GM21786 (cell line): ENCODE data around the gene AP1B1.

Experiments
- ATAC-seq: cut with Tn5 transposase; IDR thresholded peaks from one replicate; pipeline ENCODE4 v1.9.1; 2021; ENCODE audit not compliant: unreplicated experiment

Gene AP1B1

DNA sequence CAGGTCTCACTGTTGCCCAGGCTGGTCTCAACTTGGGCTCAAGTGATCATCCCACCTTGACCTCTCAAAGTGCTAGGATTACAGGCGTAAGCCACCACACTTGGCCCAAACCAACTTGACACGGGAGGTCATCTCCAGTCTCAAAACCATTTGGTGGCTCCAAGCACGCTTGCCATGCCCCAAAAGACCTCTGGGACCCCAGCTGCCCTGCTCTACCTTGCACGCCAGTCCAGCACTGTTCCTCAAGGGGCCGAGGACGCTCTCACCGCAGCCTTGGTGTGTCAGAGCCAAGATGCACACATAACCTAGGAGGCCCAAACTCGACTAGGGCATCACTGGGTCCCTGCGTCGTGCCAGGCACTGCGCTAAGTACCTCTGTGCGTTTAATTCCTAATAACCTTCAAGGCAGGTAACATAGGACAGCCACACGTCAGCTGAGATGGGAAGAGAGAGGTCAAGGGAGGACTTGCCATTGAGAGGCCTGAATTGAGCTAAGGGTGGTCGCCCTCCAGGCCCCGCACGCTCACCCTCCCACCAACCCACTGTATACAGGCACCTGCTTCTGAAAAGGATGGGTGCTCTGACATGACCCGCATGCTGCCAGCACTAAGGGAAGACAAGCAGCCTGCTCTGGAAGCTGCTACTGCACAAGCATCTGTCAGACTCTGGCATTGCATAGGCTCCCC is 86.5 kb downstream of the AP1B1 start:
- ATAC-seq = no peak

DNA sequence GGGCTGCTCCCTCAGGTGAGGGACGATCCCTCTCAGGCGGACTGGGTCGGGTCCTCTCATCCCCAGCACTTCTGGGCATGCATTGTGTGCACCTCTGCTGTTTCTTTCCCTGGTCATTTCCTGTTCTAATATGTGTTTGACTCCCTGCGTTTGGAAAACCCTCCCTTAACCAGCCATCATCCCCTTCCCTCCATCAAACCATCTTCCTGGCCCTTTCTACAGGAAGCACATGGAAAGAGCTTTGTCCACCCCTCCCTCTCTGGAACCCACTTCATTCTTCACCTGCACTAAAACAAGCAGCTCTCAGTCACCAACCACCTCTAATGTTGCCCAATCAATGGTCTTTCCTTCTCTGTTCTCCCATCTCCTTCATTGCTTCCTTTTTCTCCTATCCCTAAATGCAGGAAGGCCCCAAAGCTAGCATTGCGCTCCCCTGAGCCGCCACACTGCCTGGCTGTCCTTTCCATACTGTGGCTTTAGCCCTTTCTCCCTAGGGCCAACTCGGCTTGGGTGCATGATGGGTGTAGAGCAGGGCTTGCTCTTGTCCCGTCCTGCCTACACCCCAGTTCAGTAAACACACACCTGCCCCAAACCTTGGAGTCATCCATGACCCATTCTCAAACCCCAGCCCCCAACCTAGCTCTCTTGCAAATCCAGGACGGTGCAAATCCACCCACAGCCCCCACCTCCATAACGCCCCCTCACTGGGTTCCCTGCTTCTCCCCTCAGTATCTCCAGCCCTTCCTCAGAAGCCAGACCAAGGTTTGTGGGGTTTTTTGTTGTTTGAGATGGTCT is 87.4 kb downstream of the AP1B1 start:
- no peak for ATAC-seq

GRCh38 chr22:29300467-29300806 is 87.9 kb downstream of the AP1B1 start:
- no peak for ATAC-seq

GRCh38 chr22:29299136-29299900 is 89.1 kb downstream of the AP1B1 start:
- no peak for ATAC-seq

DNA sequence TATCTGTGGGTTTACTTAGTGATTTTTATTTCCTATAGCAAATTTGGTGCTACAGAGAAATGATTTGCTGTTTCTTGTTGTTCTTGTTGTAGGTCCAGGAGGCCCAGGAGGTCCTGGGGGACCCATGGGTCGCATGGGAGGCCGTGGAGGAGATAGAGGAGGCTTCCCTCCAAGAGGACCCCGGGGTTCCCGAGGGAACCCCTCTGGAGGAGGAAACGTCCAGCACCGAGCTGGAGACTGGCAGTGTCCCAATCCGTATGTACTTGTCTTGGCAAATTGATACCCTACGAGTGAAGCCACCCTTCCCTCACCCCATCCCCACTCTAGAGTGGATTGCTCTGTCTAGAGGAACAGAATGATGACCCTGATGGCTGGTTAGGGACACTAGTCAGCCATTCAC is 89.7 kb downstream of the AP1B1 start:
- no peak for ATAC-seq

GRCh38 chr22:29292379-29292778 is 96.0 kb downstream of the AP1B1 start:
- ATAC-seq = no peak

DNA sequence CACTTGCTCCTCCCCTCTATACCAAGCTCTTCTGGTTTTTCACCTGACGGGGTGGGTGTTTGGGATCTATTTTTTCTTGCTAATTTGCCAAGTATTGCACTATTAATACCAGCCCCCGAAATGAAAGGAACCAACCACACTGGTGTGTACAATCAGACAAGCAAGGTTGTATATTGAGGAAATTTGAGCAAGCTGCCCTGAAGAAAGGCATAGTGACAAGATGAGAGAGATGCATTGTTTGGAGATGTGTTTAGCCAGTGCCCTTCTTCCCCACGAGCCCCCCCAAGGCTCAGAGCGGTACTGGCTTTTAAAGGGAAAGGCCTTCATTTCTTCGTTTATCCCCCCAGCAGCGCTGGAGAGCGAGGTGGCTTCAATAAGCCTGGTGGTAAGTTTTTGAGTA is 97.2 kb downstream of the AP1B1 start:
- ATAC-seq = no peak

DNA sequence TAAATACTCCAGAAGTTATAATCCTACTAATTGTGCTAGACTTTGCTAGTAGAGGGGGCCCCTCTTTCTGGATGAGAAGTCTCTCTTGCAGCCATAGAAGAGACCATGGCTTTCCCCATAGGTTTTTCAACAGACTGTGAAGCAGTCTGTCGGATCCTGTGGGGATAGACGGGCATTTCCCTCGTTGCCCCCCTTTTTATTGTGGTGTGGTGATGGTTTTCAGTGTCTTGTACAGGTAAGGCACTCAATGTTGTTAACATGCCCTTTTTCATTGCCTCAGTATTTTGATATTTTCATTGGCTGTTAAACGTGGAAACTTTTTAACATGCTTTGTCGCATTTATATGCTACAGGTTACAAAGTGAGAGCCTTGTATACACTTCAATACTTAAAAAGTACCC is 98.3 kb downstream of the AP1B1 start:
- no peak for ATAC-seq

GRCh38 chr22:29288837-29289236 is 99.5 kb downstream of the AP1B1 start:
- no peak for ATAC-seq

- ATAC-seq = no peak
Measured at GRCh38 chr22:29284196-29284595, 104.2 kb downstream of the AP1B1 start.

DNA sequence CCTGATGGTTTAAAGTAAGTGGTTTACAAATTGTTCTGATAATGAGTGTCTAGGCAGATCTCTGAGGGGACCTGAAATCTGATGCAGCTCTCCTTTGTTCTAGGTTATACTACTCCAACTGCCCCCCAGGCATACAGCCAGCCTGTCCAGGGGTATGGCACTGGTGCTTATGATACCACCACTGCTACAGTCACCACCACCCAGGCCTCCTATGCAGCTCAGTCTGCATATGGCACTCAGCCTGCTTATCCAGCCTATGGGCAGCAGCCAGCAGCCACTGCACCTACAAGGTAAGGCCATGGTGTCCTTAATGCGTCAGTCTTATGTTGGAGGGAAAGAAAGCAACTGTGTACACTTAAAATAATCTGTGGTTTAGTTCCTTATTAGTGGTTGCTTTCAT is 110.4 kb downstream of the AP1B1 start:
- ATAC-seq = no peak
